Parathyroid adenoma (tissue), 2 donors: ENCODE data around the gene ULK4.

Source experiments
- H2AFZ ChIP-seq: fragments of 300-600 bp; sonication (generic); one replicate; pipeline ENCODE4 v1.7.0; 2017; ENCODE audit warnings: antibody characterized with exemption, mild to moderate bottlenecking
- H3K27ac ChIP-seq: fragments of 300-600 bp; sonication (generic); one replicate; pipeline ENCODE4 v1.7.0; 2017
- H3K27me3 ChIP-seq: fragments of 300-600 bp; sonication (generic); one replicate; pipeline ENCODE4 v1.7.0; 2017; ENCODE audit warnings: low read length; ENCODE audit not compliant: control insufficient read depth, insufficient read depth
- H3K36me3 ChIP-seq: fragments of 300-600 bp; sonication (generic); one replicate; pipeline ENCODE4 v1.7.0; 2017; ENCODE audit warnings: low read length; ENCODE audit not compliant: control insufficient read depth, insufficient read depth
- H3K4me1 ChIP-seq: fragments of 300-600 bp; sonication (generic); one replicate; pipeline ENCODE4 v1.7.0; 2017; ENCODE audit warnings: control low read depth
- H3K4me2 ChIP-seq: fragments of 300-600 bp; sonication (generic); one replicate; pipeline ENCODE4 v1.7.0; 2017; ENCODE audit warnings: low read length
- H3K4me3 ChIP-seq: fragments of 300-600 bp; sonication (generic); one replicate; pipeline ENCODE4 v1.7.0; 2017; ENCODE audit warnings: low read depth, low read length
- H3K79me2 ChIP-seq: fragments of 300-600 bp; sonication (generic); one replicate; pipeline ENCODE4 v1.7.0; 2017; ENCODE audit warnings: control low read depth
- H3K9ac ChIP-seq: fragments of 300-600 bp; sonication (generic); one replicate; pipeline ENCODE4 v1.7.0; 2017; ENCODE audit warnings: mild to moderate bottlenecking
- H3K9me3 ChIP-seq: fragments of 300-600 bp; sonication (generic); one replicate; pipeline ENCODE4 v1.7.0; 2017; ENCODE audit warnings: low read length; ENCODE audit not compliant: control insufficient read depth
- CTCF ChIP-seq: fragments of 300-600 bp; sonication (generic); IDR thresholded peaks from one replicate; pipeline ENCODE4 v1.7.0; 2017; ENCODE audit warnings: antibody characterized with exemption, mild to moderate bottlenecking
- donor health status: primary hyperparathyroidism.

Gene ULK4

GRCh38 chr3:41693799-41694198, 268.1 kb downstream of the ULK4 start:
- H3K4me3 ChIP-seq = no peak overlapping the region
- H3K36me3 ChIP-seq = no peaks in the 10 kb centered on the region
- H2AFZ ChIP-seq = no peak overlapping the region
- no peaks in the 10 kb centered on the region for H3K79me2 ChIP-seq
- H3K9me3 ChIP-seq = no peaks in the 10 kb centered on the region
- H3K27ac ChIP-seq = peak overlapping the region; percentile 61
- no peaks in the 10 kb centered on the region for H3K27me3 ChIP-seq
- TF ChIP-seq CTCF = no peak
- H3K4me1 ChIP-seq = peaks cover 9% of the 10 kb centered on the region
- peak overlapping the region; percentile 36 for H3K4me2 ChIP-seq
- no peak overlapping the region for H3K9ac ChIP-seq

GRCh38 chr3:41690766-41691563, 270.9 kb downstream of the ULK4 start:
- Histone ChIP-seq H3K27ac (no peak overlapping the region), H3K79me2 (no peaks in the 10 kb centered on the region), H3K27me3 (no peaks in the 10 kb centered on the region), H2AFZ (no peak overlapping the region), H3K9ac (no peak overlapping the region), H3K4me1 (peaks cover 9% of the 10 kb centered on the region), H3K36me3 (no peaks in the 10 kb centered on the region), H3K4me3 (no peak overlapping the region), H3K4me2 (no peak overlapping the region), H3K9me3 (no peaks in the 10 kb centered on the region)
- no peak for TF ChIP-seq CTCF

GRCh38 chr3:41688595-41689380, 273.1 kb downstream of the ULK4 start:
- no peaks in the 10 kb centered on the region for H3K36me3 ChIP-seq
- no peaks in the 10 kb centered on the region for H3K79me2 ChIP-seq
- no peaks in the 10 kb centered on the region for H3K9me3 ChIP-seq
- H3K27me3 ChIP-seq = no peaks in the 10 kb centered on the region
- no peak overlapping the region for H3K4me2 ChIP-seq
- H2AFZ ChIP-seq = no peak overlapping the region
- TF ChIP-seq CTCF = no peak
- H3K4me3 ChIP-seq = no peak overlapping the region
- H3K9ac ChIP-seq = no peak overlapping the region
- H3K4me1 ChIP-seq = peaks cover 17% of the 10 kb centered on the region
- no peak overlapping the region for H3K27ac ChIP-seq

- Histone ChIP-seq H3K4me1 (peaks cover 28% of the 10 kb centered on the region), H3K9me3 (no peaks in the 10 kb centered on the region), H3K9ac (no peak overlapping the region), H3K36me3 (no peaks in the 10 kb centered on the region), H2AFZ (peak overlapping the region; percentile 18), H3K27me3 (no peaks in the 10 kb centered on the region), H3K4me3 (no peak overlapping the region), H3K79me2 (no peaks in the 10 kb centered on the region), H3K4me2 (no peak overlapping the region), H3K27ac (peak overlapping the region; percentile 33)
- no peak for TF ChIP-seq CTCF
Observed at GRCh38 chr3:41684797-41685735, 276.8 kb downstream of the ULK4 start.
